Transverse colon (tissue), 4 donors: ENCODE measurements around the gene IFITM10.
A peak's percentile ranks its signal among the peaks of the same experiment; 100 is the strongest.

Experiments
- CTCF ChIP-seq, 5 experiments: fragments of 200-600 bp in 3 of 5; fragments of 450-650 bp in 2 of 5; sonication (generic) in 3 of 5; IDR thresholded peaks; 1 replicate in 2 of 5; 2 replicates in 3 of 5; pipeline ENCODE4 v1.5.1; 2016 to 2017; ENCODE audit warnings: antibody characterized with exemption in 5 of 5, inconsistent platforms in 3 of 5, mild to moderate bottlenecking in 2 of 5, moderate library complexity in 1 of 5
- EP300 ChIP-seq: sonication (generic); formaldehyde crosslinking; IDR thresholded peaks from one replicate; pipeline ENCODE4 v1.6.1; 2017; ENCODE audit warnings: antibody characterized with exemption, low read depth
- POLR2A ChIP-seq: fragments of 450-650 bp; IDR thresholded peaks from one replicate; pipeline ENCODE4 v1.6.1; 2016; ENCODE audit warnings: antibody characterized with exemption, mild to moderate bottlenecking, moderate library complexity
- POLR2AphosphoS5 ChIP-seq, 3 donors: sonication (generic); formaldehyde crosslinking; IDR thresholded peaks; one replicate each; pipeline ENCODE4 v1.6.1; 2016; ENCODE audit warnings: antibody characterized with exemption in 3 of 3

GRCh38 chr11:1693327-1694063, 56.9 kb downstream of the IFITM10 start:
- no peak for TF ChIP-seq POLR2AphosphoS5 (IDR thresholded peaks at IDR 0.05)
- peak; percentile 90 to 94 (median 91) for TF ChIP-seq CTCF (IDR thresholded peaks at IDR 0.05)
- TF ChIP-seq POLR2A, result no peak
- no peak for TF ChIP-seq EP300
